Colonic mucosa (tissue), 4 donors: ENCODE results near the gene CARD11. TPM values are rescaled to one million over a fixed set of nuclear protein-coding genes. Genes with fewer than 3 reads are reported as not detected.

Experiments used
- DNase-seq: peaks from one replicate; pipeline ENCODE4 v3.0.0-alpha.2; 2020
- H3K27ac ChIP-seq: fragments of 200-600 bp; one replicate; pipeline ENCODE4 v1.8.0; 2021
- H3K27me3 ChIP-seq: fragments of 200-600 bp; one replicate; pipeline ENCODE4 v1.8.0; 2021
- H3K36me3 ChIP-seq: fragments of 200-600 bp; one replicate; pipeline ENCODE4 v1.8.0; 2021
- H3K4me1 ChIP-seq: fragments of 200-600 bp; one replicate; pipeline ENCODE4 v1.8.0; 2021; ENCODE audit warnings: mild to moderate bottlenecking
- H3K4me3 ChIP-seq: fragments of 200-600 bp; one replicate; pipeline ENCODE4 v1.8.0; 2021
- H3K9ac ChIP-seq, 2 donors: one replicate each; pipeline ENCODE4 v1.7.0; 2013; ENCODE audit warnings: control low read depth in 2 of 2, low read depth in 2 of 2, low read length in 2 of 2
- H3K9me3 ChIP-seq: fragments of 200-600 bp; one replicate; pipeline ENCODE4 v1.8.0; 2021
- intact Hi-C: fragments of 100-400 bp; cut with DNase I; formaldehyde crosslinking; loops from one replicate; pipeline ENCODE4 v1.14.1; 2022
- total RNA-seq, 2 donors: library from RNA; stranded (reverse); fragmentation: NEBNext Ultra II Directional in 1 of 2; extraction: Animal tissue kit (Norgen Biotek cat#: 25700) in 1 of 2; gene quantifications; one replicate each; pipeline ENCODE4 v1.2.1, GENCODE V29; 2021
- TF ChIP-seq, protein P1 (sequence below): fragments of 200-600 bp; IDR thresholded peaks from one replicate; pipeline ENCODE4 v1.8.0; 2022; ENCODE audit warnings: antibody characterized with exemption, mild to moderate bottlenecking
- donor health status: healthy.
- donor health status: DM: no; HTN: no; CAD: no.
- donor health status: DM: no; HTN: no; CAD: no.

Gene CARD11
- total RNA-seq, 2 donors from 2014 or later: 1.8 to 5.0 TPM

DNA sequence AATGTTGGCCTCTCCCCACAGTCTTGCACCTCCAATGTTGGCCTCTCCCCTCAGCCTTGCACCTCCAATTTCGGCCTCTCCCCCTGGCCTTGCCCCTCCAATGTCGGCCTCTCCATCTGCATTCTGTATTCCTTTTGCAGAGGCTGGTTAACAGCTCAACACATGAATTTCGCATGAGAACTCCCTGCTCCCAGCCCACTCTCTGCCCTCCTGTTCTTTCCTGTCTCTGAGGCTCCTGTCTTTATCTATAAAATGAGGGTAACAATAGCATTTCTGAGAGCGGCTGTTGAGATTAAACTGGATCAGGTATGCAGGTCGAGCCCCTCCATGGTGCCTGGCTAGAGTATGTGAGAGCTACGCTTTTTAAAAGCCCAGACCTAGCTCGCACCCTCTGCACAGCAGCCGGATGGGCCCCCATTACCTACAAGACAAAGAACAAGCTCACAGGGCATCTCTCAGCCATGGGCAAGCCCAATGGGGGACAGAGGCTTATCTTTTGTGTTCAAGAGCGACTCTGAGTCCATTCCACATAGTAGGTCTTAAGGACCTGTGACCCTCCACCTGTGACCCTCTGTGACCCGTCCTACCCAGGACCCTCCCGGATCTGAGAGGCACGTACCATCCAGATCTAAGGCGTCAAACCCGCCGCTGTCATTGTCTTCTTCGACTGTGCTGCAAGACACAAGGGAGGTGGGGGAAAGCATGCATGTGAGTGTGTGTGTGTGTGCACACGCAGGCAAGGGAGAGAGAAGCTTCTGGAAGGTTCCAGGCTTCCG lies 117.4 kb downstream of the CARD11 start:
- no peak overlapping the region for H3K9ac ChIP-seq
- no peaks in the 10 kb centered on the region for H3K4me1 ChIP-seq
- no peaks in the 10 kb centered on the region for H3K36me3 ChIP-seq
- no peaks in the 10 kb centered on the region for H3K9me3 ChIP-seq
- intact Hi-C loops: no loop called here
- no peaks in the 10 kb centered on the region for H3K27me3 ChIP-seq
- no peak overlapping the region for H3K27ac ChIP-seq
- no peak overlapping the region for H3K4me3 ChIP-seq
- DNase-seq: no peak
- TF ChIP-seq, protein P1, sequence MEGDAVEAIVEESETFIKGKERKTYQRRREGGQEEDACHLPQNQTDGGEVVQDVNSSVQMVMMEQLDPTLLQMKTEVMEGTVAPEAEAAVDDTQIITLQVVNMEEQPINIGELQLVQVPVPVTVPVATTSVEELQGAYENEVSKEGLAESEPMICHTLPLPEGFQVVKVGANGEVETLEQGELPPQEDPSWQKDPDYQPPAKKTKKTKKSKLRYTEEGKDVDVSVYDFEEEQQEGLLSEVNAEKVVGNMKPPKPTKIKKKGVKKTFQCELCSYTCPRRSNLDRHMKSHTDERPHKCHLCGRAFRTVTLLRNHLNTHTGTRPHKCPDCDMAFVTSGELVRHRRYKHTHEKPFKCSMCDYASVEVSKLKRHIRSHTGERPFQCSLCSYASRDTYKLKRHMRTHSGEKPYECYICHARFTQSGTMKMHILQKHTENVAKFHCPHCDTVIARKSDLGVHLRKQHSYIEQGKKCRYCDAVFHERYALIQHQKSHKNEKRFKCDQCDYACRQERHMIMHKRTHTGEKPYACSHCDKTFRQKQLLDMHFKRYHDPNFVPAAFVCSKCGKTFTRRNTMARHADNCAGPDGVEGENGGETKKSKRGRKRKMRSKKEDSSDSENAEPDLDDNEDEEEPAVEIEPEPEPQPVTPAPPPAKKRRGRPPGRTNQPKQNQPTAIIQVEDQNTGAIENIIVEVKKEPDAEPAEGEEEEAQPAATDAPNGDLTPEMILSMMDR: no peak

GRCh38 chr7:2924866-2925840 lies 118.5 kb downstream of the CARD11 start:
- TF ChIP-seq, protein P1: no peak
- Histone ChIP-seq H3K9ac (no peak overlapping the region), H3K27me3 (no peaks in the 10 kb centered on the region), H3K27ac (no peak overlapping the region), H3K4me1 (no peaks in the 10 kb centered on the region), H3K9me3 (no peaks in the 10 kb centered on the region), H3K4me3 (no peak overlapping the region), H3K36me3 (no peaks in the 10 kb centered on the region)
- intact Hi-C loops: no loop called here
- DNase-seq: no peak

DNA sequence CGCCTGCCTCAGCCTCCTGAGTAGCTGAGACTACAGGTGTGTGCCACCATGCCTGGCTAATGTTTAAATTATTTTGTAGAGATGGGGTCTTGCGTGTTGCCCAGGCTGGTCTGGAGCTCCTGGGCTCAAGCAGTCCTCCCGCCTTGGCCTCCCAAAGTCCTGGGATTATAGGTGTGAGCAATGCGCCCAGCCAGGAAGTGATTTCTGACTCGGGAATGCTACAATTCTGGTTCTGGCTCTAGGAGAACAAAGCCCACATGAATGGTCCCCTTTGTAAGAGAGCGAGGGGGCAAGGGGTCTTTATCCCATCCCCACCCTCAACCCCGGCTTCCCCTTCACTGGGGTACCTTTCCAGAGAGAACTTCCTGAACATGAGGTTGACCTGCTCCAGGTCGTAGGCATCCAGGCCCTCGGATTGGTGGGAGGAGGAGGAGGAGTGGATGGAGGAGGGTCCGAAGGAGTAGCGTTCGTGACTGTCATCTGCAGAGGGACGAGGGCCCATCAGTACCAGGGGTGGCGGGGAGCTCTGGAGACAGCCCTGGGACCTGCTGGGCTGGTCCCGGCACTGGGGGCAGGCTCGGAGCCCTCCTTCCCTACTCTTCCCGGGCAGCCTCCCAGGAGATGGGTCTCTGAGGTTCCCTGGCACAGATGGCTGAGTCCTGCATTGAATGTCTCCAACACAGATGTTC lies 119.6 kb downstream of the CARD11 start:
- Histone ChIP-seq H3K27ac (no peak overlapping the region), H3K36me3 (no peaks in the 10 kb centered on the region), H3K27me3 (no peaks in the 10 kb centered on the region), H3K9me3 (no peaks in the 10 kb centered on the region), H3K4me3 (no peak overlapping the region), H3K4me1 (no peaks in the 10 kb centered on the region), H3K9ac (no peak overlapping the region)
- intact Hi-C loops: no loop called here
- TF ChIP-seq, protein P1: no peak
- no peak for DNase-seq

DNA sequence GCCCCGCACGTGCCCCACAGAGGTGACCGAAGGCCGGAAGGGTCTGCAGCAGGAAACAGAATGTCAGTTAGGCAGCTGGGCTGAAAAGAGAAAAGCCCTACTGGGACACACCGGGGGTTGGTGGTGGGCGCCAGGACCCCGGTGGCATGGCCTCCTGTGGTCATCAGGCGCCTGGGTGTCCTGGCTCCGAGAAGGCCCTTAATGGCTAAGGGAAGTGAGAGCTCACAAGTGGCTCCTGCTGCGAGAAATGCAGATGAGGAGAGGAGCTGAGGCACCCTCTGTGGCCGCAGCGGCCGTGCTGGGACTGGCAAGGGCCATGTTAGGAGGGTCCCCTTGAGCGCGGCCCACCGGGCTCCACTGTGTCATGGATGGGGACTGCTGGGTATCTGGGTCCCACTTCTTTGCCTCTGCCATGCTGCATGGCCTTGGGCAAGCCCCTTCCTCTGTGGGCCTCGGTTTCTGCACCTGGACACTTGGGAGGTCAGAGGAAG lies 120.3 kb downstream of the CARD11 start:
- intact Hi-C loops: no loop called here
- DNase-seq: no peak
- Histone ChIP-seq H3K4me1 (no peaks in the 10 kb centered on the region), H3K4me3 (no peak overlapping the region), H3K27me3 (no peaks in the 10 kb centered on the region), H3K27ac (no peak overlapping the region), H3K36me3 (no peaks in the 10 kb centered on the region), H3K9ac (no peak overlapping the region), H3K9me3 (no peaks in the 10 kb centered on the region)
- TF ChIP-seq, protein P1: no peak

DNA sequence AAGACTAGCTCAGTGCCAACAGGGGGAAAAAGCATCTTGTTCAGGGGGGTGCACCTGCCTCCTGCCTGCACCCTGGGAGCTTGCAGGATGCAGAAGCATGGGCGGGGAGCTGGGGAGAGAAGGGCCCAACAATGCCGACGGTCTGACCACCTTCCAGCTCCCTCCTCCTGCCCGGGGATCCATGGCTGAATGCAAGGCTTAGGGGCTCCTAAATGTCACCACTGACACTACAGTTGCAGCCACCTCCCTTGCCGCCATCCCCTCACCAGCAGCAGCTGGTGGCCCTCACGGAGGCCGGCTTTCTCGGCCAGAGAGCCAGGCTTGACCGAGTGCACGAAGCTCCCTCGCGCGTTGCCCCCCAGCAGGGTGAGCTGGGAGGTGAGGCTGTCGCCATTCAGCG lies 120.8 kb downstream of the CARD11 start:
- Histone ChIP-seq H3K27ac (no peak overlapping the region), H3K27me3 (no peaks in the 10 kb centered on the region), H3K4me1 (no peaks in the 10 kb centered on the region), H3K36me3 (no peaks in the 10 kb centered on the region), H3K9ac (no peak overlapping the region), H3K4me3 (no peak overlapping the region), H3K9me3 (no peaks in the 10 kb centered on the region)
- intact Hi-C loops: no loop called here
- DNase-seq: no peak
- TF ChIP-seq, protein P1: no peak
